K562 (cell line): Measurements from ENCODE around the gene MBD5.

Source experiments
- CBX3 ChIP-seq, 2 experiments: IDR thresholded peaks; 1 replicate in 1 of 2; 2 replicates in 1 of 2; pipeline ENCODE4 v1.6.1; 2012; ENCODE audit warnings: inconsistent platforms in 2 of 2, low read length in 2 of 2, borderline replicate concordance in 1 of 2, control low read depth in 1 of 2
- CTCF ChIP-seq, 3 experiments: IDR thresholded peaks in 2 of 3; conservative IDR thresholded peaks in 1 of 3; 2 replicates each; pipeline ENCODE4 v1.5.1; 2011 to 2012; ENCODE audit warnings: low read length in 3 of 3, mild to moderate bottlenecking in 3 of 3, control low read depth in 2 of 3, improper control_type of control experiment in 1 of 3, inconsistent platforms in 1 of 3, low read depth in 1 of 3, mixed read lengths in 1 of 3, moderate library complexity in 1 of 3; ENCODE audit not compliant: insufficient read depth in 2 of 3
- HMGXB4 ChIP-seq: sonication (generic); formaldehyde crosslinking; IDR thresholded peaks from 2 replicates; pipeline ENCODE4 v1.8.1; 2023; ENCODE audit warnings: mild to moderate bottlenecking, missing genetic modification reagents
- MXI1 ChIP-seq: IDR thresholded peaks from 2 replicates; pipeline ENCODE4 v1.6.1; 2011; ENCODE audit warnings: low read depth, mild to moderate bottlenecking, improper control_type of control experiment, low read length
- NCOR1 ChIP-seq: fragments of 450-650 bp; IDR thresholded peaks from 2 replicates; pipeline ENCODE4 v1.6.1; 2016; ENCODE audit warnings: mild to moderate bottlenecking, moderate library complexity
- POLR2AphosphoS5 ChIP-seq: IDR thresholded peaks from 2 replicates; pipeline ENCODE4 v1.6.1; 2011; ENCODE audit warnings: mild to moderate bottlenecking, low read depth, low read length, moderate library complexity; ENCODE audit not compliant: control insufficient read depth, insufficient read depth
- REST ChIP-seq, 2 experiments: fragments of 450-650 bp; formaldehyde crosslinking in 1 of 2; IDR thresholded peaks; 2 replicates each; pipeline versions ENCODE4 v1.4.0 to v1.6.1; 2014 to 2020; ENCODE audit warnings: mild to moderate bottlenecking in 2 of 2, borderline replicate concordance in 1 of 2, low read depth in 1 of 2
- SETDB1 ChIP-seq: IDR thresholded peaks from one replicate; pipeline ENCODE4 v1.6.1; 2012; ENCODE audit warnings: low read length, control low read depth, inconsistent platforms
- SMARCA5 ChIP-seq: fragments of 450-650 bp; IDR thresholded peaks from 2 replicates; pipeline ENCODE4 v1.6.1; 2016
- ZNF12 ChIP-seq: sonication (generic); formaldehyde crosslinking; IDR thresholded peaks from 2 replicates; pipeline ENCODE4 v1.4.0; 2020; ENCODE audit warnings: mild to moderate bottlenecking, missing genetic modification reagents

GRCh38 chr2:148231858-148232257, 211.0 kb downstream of the MBD5 start:
- TF ChIP-seq MXI1: no peak
- TF ChIP-seq SMARCA5: no peak
- TF ChIP-seq ZNF12 (CRISPR knock-in tag): no peak
- no peak for TF ChIP-seq CTCF (IDR thresholded peaks at IDR 0.05 in 2 of 3, conservative IDR thresholded peaks at IDR 0.05 in 1 of 3; ENCODE audit: insufficient read depth in 2 of 3, low read depth in 1 of 3, low read length in 3 of 3)
- no peak for TF ChIP-seq HMGXB4 (CRISPR knock-in tag)
- TF ChIP-seq NCOR1: no peak
- no peak for TF ChIP-seq SETDB1
- no peak for TF ChIP-seq CBX3 (IDR thresholded peaks at IDR 0.05; ENCODE audit: borderline replicate concordance in 1 of 2, low read length in 2 of 2)
- TF ChIP-seq POLR2AphosphoS5: no peak
- TF ChIP-seq REST (IDR thresholded peaks at IDR 0.05; ENCODE audit: borderline replicate concordance): no peak
- no peak for TF ChIP-seq REST (CRISPR knock-in tag; IDR thresholded peaks at IDR 0.05; ENCODE audit: low read depth)
